Activated CD8-positive, alpha-beta memory T cell treated with anti-CD3 and anti-CD28 coated beads for 1 hour (primary cell): ENCODE measurements around the gene EPB41L4B.
"Not testable (repeated sequence)": the region's sequence is repeated elsewhere in the genome, so short reads cannot be mapped to it uniquely, and the experiment has no call there.

ENCODE experiments used
- DNase-seq, 2 donors: peaks; one replicate each; pipeline ENCODE4 v3.0.0-alpha.2; 2020; ENCODE audit warnings: low read depth in 1 of 2; ENCODE audit errors: extremely low read depth in 1 of 2

The EPB41L4B gene

DNA sequence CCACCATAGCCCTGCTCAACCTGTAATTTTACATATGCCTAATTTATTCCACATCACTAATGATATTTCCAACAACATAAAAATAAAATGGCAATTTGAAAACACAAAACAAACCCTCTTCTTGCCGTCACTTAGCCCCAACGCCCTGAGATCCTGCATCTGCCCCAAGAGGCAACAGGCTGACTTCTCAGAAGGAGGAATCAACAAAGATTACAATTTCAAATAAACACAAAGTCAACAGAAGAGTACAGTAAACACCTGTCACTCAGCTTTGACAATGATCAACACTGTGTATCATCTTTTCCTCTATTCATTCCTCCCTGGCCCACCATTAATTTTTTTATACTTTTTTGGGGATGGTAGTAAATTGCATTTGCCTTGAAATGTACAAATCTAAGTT lies 19.8 kb downstream of the EPB41L4B start:
- no peak for DNase-seq

- no peak for DNase-seq
Observed at GRCh38 chr9:109299891-109300290, 21.0 kb downstream of the EPB41L4B start.

GRCh38 chr9:109297899-109298298 lies 23.0 kb downstream of the EPB41L4B start:
- no peak for DNase-seq

- no peak for DNase-seq
Observed at GRCh38 chr9:109295221-109296130, 25.4 kb downstream of the EPB41L4B start.

DNA sequence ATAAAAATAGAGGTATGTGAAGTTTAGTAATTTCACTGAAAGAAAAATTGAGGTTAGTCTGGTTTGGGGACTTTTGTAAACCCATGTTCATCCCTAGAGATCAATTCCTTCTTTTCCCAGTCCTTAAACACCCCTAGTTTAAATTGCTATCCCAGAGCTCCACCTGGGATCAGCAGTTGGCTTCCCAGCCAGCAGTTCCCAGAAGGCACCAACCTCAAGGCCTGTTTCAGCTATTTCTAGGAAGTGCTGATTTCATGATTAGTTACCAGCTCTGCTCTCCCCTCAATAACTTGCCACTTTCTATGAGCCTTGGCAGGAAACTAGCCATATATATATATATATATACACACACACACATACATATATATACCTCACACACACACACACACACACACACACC lies 30.5 kb downstream of the EPB41L4B start:
- no peak for DNase-seq

DNA sequence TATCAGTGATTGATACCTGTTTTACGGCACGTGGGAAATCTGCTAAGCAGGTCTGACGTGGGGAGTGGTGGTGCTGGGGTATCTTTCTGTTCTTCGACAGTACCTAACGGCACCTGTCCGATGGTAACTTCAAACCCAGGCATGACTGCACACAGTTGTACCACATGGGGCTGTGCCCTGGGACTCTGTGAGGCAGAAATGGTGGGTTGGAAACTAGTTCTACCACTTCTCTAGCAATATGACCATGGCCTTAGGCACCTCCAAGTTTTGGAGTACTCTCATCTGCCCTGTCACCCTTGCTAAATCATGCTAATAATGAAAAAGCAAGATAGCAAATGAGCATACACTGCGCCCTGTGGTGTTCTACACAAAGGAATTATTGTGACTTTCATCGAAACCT lies 30.9 kb downstream of the EPB41L4B start:
- DNase-seq = no peak

- DNase-seq = no peak
Observed at GRCh38 chr9:109289186-109289585, 31.7 kb downstream of the EPB41L4B start.

GRCh38 chr9:109286981-109287380 lies 33.9 kb downstream of the EPB41L4B start:
- no peak for DNase-seq

- no peak for DNase-seq
Observed at GRCh38 chr9:109286571-109286977, 34.3 kb downstream of the EPB41L4B start.

DNA sequence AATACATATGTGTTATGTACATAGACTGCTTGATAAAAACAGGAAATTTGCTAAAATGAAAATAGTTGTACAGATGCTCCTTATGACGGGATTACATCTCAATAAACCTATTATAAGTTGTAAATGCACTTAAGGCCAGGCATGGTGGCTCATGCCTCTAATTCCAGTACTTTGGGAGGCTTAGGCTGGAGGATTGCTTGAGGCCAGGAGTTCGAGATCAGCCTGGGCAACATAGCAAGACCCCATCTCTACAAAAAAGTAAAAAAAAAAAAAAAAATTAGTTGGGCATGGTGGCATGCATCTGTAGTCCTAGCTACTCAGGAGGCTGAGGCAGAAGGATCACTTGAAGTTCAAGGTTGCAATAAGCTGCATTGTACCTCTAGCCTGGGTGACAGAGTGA lies 37.2 kb downstream of the EPB41L4B start:
- DNase-seq = not testable (repeated sequence)

GRCh38 chr9:109283012-109283411 lies 37.8 kb downstream of the EPB41L4B start:
- DNase-seq = no peak

GRCh38 chr9:109282302-109282701 lies 38.6 kb downstream of the EPB41L4B start:
- DNase-seq = no peak

DNA sequence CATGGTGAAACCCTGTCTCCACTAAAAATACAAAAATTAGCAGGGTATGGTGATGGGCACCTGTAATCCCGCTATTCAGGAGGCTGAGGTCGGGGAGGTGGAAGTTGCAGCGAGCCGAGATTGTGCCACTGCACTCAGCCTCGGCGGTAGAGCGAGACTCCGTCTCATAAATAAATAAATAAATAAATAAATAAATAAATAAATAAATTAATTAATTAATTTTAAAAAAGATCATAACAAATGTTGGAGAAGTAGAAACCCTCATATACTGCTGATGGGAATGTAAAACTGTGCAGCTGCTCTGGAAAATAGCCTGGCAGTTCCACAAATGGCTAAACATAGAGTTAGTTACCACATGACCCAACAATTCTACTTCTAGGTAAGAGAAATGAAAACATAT lies 39.3 kb downstream of the EPB41L4B start:
- no peak for DNase-seq

GRCh38 chr9:109278848-109279247 lies 42.0 kb downstream of the EPB41L4B start:
- no peak for DNase-seq

DNA sequence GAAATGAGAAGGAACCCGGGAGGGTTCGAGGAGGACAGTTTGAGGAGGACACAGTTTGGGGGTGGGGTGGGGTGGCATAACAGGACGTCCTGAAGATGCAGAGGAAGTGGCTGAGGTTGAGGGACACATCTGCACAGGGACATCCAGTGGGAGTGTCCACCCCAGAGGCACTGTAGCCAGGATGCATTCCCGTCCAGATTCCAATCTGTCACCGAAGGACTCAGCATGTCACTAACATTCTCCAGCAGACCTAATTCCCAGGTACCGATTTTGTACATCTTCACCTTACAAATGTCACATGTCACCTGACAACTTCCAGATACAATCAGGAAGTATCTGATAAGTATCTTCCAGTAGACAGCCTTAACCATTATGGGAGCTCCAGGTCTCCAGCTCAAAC lies 42.6 kb downstream of the EPB41L4B start:
- no peak for DNase-seq

DNA sequence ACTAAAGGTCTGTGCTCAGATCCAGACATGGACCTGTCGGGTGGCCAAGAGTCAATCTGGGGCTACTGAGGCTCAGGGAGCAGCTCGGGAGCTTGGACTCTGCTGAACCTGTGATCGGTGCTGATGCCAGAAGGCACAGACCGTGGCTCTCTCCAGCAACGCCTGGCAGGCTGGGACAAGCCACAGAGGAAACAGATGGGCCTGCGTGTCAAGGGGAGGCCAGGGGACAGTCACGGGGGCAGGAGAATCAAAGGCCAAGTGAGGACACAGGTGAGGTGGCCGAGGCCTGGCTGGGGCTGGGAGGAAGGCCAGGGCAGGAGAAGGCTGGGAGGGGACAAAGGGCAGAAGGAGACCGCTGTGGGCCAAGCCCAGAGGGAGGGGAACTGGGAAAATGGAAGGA lies 43.4 kb downstream of the EPB41L4B start:
- DNase-seq = no peak

DNA sequence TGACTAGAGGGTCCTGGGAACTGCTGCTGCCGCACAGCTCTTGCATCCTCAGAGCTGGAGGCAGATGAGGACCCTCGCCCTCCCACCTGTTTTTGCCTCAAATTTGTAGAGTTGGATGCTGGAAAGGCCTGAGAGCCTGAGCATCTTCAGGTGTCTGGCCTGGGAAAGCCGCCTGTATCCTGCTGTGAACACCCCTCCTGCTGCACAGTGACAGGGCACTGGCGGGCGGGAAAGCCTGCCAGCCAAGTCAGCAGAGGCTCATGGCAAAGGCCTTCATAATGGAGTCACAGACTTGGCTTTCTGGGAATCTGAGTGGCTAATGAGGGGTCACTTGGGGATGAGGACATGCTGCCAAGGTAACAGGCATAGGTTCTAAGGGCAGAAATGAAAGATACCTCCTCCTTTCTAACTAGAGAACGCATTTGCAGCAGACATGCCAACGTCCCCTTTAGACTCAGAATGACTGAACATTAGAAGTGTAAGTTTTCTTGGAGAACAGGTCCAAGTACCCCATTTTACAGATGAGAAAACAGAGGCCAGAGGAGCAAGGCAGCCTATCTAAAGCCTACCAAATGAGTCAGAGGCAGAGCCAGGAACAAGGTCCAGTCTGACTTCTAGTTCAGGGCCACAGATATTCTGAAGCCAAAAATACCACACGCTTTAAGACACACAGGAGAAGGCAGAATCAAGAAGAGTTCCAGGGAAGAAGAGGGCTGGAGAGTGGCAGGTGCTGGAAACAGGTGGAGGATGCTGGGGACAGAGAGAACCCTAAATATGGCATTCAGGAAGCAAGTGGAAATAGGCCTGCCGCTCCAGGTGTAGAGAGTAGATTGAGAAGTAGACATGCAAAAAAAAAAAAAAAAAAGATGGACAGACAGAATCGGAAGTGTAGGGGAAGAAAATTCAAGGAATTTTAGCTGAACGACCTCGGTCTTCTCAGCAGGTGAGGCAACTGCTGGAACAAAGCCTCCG lies 44.1 kb downstream of the EPB41L4B start:
- no peak for DNase-seq

DNA sequence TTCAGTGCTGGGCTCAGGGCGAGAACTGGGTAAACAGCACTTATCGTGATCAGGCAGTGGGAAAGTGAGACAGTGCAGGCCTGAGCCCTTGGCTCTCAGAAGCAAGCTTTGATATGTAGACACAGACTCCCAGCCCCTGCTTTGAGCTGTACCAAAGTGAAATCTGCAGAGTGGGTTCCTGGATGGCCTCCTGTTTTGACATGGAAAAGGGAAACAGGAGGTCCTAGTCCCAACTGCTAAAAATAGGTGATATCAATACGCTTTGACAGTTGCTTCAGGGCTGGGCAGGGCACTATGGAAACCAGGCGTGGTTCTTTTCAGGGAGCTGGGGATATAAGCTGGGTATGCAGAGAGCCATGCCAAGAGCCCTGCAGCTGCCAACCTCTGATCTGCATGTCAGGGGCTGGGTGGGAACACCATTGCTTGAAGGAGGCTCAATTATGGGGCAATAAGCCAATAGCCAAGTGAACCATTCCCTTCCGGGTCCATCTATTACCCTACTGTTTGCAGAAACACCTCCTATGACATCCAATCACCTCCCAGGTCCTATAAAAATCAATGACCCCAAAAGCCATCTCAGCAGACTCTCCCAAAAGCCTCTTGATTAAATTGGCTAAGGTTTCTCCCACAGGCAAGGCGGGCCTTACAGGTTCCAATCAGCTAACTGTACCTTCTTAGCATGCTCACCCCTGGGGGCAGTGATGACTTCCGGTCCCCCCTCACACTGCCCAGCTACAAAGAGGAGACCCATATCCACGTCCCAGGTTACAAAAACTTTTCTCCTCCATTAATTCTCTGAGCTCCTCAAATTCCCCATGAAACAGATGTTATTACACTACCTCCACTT lies 45.8 kb downstream of the EPB41L4B start:
- DNase-seq = no peak

DNA sequence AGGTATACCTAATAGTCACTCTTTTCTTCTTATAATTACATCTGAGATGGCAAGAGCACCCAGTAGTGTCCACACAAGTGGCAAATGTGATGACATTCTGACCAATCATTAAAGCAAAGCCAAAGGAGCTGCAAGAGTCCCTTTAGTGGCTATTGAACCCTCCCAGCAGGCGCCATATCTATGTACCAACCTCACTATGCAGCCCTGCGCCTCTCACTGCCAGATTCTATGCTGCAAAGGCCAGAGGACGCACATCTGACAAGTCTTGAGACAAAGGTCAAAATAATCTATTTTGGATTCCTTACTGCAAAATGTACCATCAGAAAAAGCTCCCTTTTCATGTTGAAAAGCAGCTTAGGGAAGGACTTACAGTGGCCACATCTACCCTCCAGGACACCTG lies 47.0 kb downstream of the EPB41L4B start:
- DNase-seq = no peak

DNA sequence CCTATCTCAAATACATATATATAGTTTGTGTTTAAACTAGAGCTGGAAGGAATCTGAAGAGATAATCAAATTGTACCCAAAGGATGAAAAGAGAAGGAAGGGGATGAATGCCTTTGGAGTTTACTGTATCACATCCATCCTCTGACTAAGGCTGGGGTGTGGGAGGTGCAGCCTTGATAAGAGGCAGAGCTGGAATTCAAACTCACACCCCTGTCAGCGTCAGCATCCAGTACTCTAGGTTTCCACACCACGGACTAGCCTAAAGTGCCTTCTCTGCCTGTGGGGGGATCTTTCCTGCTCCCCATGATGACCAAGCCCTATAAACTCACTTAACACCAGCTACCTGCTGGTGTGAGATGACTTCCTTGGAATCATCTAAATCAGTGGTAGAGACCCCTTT lies 48.1 kb downstream of the EPB41L4B start:
- no peak for DNase-seq

DNA sequence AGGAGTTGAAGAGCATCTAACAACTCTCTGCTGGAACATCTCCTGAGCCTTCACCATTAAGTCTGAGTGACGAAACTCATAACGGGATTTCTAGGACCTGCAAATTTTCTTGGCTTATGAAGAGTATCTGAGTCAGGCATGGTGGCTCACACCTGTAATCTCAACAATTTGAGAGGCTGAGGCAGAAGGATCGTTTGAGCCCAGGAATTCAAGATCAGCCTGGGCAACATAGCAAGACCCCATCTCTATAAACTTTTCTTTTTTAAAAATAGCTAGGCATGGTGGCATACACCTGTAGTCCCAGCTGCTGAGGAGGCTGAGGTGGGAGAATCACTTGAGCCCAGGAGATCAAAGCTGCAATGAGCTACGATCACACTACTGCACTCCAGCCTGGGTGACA lies 48.8 kb downstream of the EPB41L4B start:
- no peak for DNase-seq
